H1 (cell line): ENCODE measurements around the gene ISG15. TPM values are rescaled to one million over a fixed set of nuclear protein-coding genes. Genes with fewer than 3 reads are reported as not detected.

Experiments used
- BRCA1 ChIP-seq: IDR thresholded peaks from 2 replicates; pipeline ENCODE4 v1.6.1; 2012; ENCODE audit warnings: low read depth, low read length, improper control_type of control experiment
- EP300 ChIP-seq, 2 experiments: IDR thresholded peaks; 1 replicate in 1 of 2; 2 replicates in 1 of 2; pipeline ENCODE4 v1.6.1; 2011 to 2012; ENCODE audit warnings: low read depth in 2 of 2, low read length in 2 of 2, mild to moderate bottlenecking in 2 of 2, borderline replicate concordance in 1 of 2, inconsistent platforms in 1 of 2, moderate library complexity in 1 of 2
- GTF2F1 ChIP-seq: IDR thresholded peaks from 2 replicates; pipeline ENCODE4 v1.6.1; 2012; ENCODE audit warnings: low read depth, low read length, improper control_type of control experiment, borderline replicate concordance
- HDAC2 ChIP-seq, 2 experiments: fragments of 300-600 bp in 1 of 2; sonication (generic) in 1 of 2; IDR thresholded peaks; 2 replicates each; pipeline ENCODE4 v1.6.1; 2011 to 2012; ENCODE audit warnings: low read depth in 2 of 2, low read length in 2 of 2, mild to moderate bottlenecking in 2 of 2, moderate library complexity in 2 of 2, borderline replicate concordance in 1 of 2, inconsistent platforms in 1 of 2
- RBBP5 ChIP-seq: IDR thresholded peaks from 2 replicates; pipeline ENCODE4 v1.7.1; 2012; ENCODE audit warnings: low read depth, mild to moderate bottlenecking, inconsistent platforms, low read length, moderate library complexity, borderline replicate concordance
- TBP ChIP-seq: IDR thresholded peaks from 2 replicates; pipeline ENCODE4 v1.6.1; 2011; ENCODE audit warnings: low read depth, low read length, improper control_type of control experiment
- polyA plus RNA-seq, 7 experiments: library from polyadenylated mRNA; depleted of rRNA in 3 of 7; stranded (reverse) in 5 of 7; unstranded in 2 of 7; fragments of >200 nt in 5 of 7; fragments of 200-250 nt in 2 of 7; gene quantifications; 1 replicate in 5 of 7; 2 replicates in 1 of 7; 4 replicates in 1 of 7; pipeline versions ENCODE4 v1.2.1 to v1.2.3, GENCODE V29; 2011 to 2013; ENCODE audit warnings: missing spikeins in 2 of 7, mixed read lengths in 2 of 7
- total RNA-seq: library from RNA; stranded (reverse); fragmentation: NEBNext Ultra II Directional; extraction: Animal tissue kit (Norgen Biotek cat#: 25700); gene quantifications from 2 replicates; pipeline ENCODE4 v1.2.1, GENCODE V29; 2021
- TF ChIP-seq, protein P1 (sequence below): IDR thresholded peaks from 2 replicates; pipeline ENCODE4 v1.6.1; 2011; ENCODE audit warnings: low read depth, mild to moderate bottlenecking, low read length; ENCODE audit not compliant: insufficient read depth
- TF ChIP-seq, protein P2 (sequence below): fragments of 300-600 bp; sonication (generic); IDR thresholded peaks from 2 replicates; pipeline ENCODE4 v1.7.1; 2012; ENCODE audit warnings: low read length, moderate library complexity, mild to moderate bottlenecking, inconsistent platforms; ENCODE audit not compliant: insufficient replicate concordance

The ISG15 gene
- total and polyA plus RNA-seq, 2 of the 8 experiments (the other 6 are each of a cell fraction or from before 2014, with no cell fraction given) = 29.3 to 121 TPM

DNA sequence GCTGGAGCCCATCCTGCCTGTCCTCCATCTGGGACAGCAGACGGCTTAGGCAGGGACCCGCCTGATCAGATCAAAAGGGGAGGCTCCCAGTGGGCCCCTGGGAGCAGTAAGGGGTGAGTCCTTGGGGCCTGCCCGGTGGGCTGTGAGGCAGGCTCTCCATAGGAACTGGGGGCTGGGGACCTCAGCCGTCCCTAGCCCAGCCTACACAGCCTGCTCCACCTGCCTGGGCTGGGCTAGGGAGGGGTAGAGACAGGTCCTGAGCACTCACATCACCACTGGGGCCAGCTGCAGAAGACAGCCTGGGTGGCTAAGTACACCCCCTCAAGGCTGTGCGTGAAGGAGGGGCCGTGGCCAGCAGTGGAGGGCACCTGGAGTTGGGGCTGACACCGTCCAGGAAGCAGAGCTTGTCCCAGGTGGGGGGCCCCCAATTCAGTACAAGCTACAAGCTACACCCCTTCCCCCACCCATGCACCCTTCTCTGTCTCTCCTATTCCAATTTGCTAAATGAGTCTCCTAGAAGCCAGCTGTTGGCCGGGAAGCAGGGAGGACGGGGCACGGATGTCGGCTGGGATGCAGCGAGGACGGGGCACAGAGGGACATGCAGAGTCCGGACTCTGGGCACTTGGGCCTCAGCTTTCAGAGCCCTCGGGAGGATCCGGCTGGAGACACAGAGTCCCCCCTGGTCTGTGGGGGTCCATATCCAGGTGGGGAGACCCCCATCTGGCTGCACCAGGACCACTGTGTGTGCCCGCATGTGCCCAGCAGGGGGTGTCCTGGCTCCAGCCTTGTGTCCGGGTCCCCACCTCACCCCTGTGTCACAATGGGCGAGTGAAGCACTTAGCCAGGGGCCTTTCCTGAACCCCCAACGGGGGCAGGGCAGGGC, 1.7 kb downstream of the ISG15 start (continued):
- TF ChIP-seq RBBP5 = no peak
- TF ChIP-seq BRCA1 = no peak
- TF ChIP-seq, protein P1, sequence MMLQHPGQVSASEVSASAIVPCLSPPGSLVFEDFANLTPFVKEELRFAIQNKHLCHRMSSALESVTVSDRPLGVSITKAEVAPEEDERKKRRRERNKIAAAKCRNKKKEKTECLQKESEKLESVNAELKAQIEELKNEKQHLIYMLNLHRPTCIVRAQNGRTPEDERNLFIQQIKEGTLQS = no peak
- TF ChIP-seq EP300 (IDR thresholded peaks at IDR 0.05; ENCODE audit: borderline replicate concordance in 1 of 2, low read depth in 2 of 2, low read length in 2 of 2) = no peak
- TF ChIP-seq, protein P2, sequence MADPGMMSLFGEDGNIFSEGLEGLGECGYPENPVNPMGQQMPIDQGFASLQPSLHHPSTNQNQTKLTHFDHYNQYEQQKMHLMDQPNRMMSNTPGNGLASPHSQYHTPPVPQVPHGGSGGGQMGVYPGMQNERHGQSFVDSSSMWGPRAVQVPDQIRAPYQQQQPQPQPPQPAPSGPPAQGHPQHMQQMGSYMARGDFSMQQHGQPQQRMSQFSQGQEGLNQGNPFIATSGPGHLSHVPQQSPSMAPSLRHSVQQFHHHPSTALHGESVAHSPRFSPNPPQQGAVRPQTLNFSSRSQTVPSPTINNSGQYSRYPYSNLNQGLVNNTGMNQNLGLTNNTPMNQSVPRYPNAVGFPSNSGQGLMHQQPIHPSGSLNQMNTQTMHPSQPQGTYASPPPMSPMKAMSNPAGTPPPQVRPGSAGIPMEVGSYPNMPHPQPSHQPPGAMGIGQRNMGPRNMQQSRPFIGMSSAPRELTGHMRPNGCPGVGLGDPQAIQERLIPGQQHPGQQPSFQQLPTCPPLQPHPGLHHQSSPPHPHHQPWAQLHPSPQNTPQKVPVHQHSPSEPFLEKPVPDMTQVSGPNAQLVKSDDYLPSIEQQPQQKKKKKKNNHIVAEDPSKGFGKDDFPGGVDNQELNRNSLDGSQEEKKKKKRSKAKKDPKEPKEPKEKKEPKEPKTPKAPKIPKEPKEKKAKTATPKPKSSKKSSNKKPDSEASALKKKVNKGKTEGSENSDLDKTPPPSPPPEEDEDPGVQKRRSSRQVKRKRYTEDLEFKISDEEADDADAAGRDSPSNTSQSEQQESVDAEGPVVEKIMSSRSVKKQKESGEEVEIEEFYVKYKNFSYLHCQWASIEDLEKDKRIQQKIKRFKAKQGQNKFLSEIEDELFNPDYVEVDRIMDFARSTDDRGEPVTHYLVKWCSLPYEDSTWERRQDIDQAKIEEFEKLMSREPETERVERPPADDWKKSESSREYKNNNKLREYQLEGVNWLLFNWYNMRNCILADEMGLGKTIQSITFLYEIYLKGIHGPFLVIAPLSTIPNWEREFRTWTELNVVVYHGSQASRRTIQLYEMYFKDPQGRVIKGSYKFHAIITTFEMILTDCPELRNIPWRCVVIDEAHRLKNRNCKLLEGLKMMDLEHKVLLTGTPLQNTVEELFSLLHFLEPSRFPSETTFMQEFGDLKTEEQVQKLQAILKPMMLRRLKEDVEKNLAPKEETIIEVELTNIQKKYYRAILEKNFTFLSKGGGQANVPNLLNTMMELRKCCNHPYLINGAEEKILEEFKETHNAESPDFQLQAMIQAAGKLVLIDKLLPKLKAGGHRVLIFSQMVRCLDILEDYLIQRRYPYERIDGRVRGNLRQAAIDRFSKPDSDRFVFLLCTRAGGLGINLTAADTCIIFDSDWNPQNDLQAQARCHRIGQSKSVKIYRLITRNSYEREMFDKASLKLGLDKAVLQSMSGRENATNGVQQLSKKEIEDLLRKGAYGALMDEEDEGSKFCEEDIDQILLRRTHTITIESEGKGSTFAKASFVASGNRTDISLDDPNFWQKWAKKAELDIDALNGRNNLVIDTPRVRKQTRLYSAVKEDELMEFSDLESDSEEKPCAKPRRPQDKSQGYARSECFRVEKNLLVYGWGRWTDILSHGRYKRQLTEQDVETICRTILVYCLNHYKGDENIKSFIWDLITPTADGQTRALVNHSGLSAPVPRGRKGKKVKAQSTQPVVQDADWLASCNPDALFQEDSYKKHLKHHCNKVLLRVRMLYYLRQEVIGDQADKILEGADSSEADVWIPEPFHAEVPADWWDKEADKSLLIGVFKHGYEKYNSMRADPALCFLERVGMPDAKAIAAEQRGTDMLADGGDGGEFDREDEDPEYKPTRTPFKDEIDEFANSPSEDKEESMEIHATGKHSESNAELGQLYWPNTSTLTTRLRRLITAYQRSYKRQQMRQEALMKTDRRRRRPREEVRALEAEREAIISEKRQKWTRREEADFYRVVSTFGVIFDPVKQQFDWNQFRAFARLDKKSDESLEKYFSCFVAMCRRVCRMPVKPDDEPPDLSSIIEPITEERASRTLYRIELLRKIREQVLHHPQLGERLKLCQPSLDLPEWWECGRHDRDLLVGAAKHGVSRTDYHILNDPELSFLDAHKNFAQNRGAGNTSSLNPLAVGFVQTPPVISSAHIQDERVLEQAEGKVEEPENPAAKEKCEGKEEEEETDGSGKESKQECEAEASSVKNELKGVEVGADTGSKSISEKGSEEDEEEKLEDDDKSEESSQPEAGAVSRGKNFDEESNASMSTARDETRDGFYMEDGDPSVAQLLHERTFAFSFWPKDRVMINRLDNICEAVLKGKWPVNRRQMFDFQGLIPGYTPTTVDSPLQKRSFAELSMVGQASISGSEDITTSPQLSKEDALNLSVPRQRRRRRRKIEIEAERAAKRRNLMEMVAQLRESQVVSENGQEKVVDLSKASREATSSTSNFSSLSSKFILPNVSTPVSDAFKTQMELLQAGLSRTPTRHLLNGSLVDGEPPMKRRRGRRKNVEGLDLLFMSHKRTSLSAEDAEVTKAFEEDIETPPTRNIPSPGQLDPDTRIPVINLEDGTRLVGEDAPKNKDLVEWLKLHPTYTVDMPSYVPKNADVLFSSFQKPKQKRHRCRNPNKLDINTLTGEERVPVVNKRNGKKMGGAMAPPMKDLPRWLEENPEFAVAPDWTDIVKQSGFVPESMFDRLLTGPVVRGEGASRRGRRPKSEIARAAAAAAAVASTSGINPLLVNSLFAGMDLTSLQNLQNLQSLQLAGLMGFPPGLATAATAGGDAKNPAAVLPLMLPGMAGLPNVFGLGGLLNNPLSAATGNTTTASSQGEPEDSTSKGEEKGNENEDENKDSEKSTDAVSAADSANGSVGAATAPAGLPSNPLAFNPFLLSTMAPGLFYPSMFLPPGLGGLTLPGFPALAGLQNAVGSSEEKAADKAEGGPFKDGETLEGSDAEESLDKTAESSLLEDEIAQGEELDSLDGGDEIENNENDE = no peak
- no peak for TF ChIP-seq GTF2F1
- no peak for TF ChIP-seq TBP
- no peak for TF ChIP-seq HDAC2 (IDR thresholded peaks at IDR 0.05; ENCODE audit: borderline replicate concordance in 1 of 2, low read depth in 2 of 2, low read length in 2 of 2)
